AG10803 (cell line): ENCODE results near the gene EDN2.

ENCODE experiments used
- DNase-seq: peaks from one replicate; pipeline ENCODE4 v3.0.0; 2010; ENCODE audit warnings: low read depth
- H3K4me3 ChIP-seq: 2 replicates; pipeline ENCODE4 v1.5.1; 2011; ENCODE audit warnings: mild to moderate bottlenecking, low read length, control low read depth
- TF ChIP-seq, protein P1 (sequence below): conservative IDR thresholded peaks from 2 replicates; pipeline ENCODE4 v1.5.1; 2011; ENCODE audit warnings: mild to moderate bottlenecking, low read length, control low read depth, inconsistent platforms

Gene EDN2

GRCh38 chr1:41482001-41482765, 2.3 kb downstream of the EDN2 start:
- TF ChIP-seq, protein P1, sequence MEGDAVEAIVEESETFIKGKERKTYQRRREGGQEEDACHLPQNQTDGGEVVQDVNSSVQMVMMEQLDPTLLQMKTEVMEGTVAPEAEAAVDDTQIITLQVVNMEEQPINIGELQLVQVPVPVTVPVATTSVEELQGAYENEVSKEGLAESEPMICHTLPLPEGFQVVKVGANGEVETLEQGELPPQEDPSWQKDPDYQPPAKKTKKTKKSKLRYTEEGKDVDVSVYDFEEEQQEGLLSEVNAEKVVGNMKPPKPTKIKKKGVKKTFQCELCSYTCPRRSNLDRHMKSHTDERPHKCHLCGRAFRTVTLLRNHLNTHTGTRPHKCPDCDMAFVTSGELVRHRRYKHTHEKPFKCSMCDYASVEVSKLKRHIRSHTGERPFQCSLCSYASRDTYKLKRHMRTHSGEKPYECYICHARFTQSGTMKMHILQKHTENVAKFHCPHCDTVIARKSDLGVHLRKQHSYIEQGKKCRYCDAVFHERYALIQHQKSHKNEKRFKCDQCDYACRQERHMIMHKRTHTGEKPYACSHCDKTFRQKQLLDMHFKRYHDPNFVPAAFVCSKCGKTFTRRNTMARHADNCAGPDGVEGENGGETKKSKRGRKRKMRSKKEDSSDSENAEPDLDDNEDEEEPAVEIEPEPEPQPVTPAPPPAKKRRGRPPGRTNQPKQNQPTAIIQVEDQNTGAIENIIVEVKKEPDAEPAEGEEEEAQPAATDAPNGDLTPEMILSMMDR: no peak
- no peak for DNase-seq
- H3K4me3 ChIP-seq: no peak overlapping the region

- no peak for DNase-seq
- no peak overlapping the region for H3K4me3 ChIP-seq
- TF ChIP-seq, protein P1: no peak
Measured at GRCh38 chr1:41481109-41481775, 3.2 kb downstream of the EDN2 start.

DNA sequence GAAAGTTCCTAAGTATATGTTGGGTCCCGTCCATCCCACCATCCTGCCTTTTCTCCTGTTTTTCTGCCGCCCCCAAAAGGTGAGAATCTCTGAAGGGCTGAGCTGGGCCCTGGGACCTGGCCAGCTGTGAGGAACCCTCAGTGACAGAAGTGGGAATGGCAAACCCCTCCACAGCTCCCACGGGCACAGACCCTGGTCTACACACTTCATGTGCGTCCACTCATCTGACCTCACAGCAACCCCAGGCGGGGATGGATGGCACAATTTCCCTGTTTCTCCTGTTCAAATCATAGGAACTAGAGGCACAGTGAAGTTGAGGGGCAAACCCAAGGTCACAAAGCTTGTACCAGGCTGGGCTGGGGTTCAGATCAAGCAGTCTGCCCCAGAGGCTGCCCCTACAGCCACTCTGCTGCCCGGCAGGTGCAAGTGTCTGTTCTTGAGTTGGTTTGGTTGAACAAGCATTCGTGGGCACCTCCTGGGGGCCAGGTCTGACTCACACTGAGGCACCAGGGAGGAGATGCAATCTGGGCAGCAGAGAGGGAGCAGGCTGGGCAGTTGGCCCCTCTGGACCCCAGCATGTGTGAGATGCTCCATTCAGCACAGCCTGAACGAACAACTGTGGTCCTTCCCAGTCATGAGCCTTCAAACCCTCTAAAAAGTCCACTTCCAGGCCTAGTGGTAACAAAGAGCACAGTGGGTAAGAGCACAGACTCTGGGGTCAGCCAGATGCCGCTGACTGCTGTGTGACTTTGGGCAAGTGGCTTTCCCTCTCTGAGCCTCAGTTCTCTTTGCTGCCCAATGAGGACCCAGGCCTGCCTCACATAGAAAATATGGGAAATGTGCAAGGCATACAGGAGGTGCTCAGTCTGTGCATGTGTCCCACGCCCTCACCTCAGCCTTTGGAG, 4.0 kb downstream of the EDN2 start:
- no peak for DNase-seq
- TF ChIP-seq, protein P1: no peak
- H3K4me3 ChIP-seq: no peak overlapping the region

DNA sequence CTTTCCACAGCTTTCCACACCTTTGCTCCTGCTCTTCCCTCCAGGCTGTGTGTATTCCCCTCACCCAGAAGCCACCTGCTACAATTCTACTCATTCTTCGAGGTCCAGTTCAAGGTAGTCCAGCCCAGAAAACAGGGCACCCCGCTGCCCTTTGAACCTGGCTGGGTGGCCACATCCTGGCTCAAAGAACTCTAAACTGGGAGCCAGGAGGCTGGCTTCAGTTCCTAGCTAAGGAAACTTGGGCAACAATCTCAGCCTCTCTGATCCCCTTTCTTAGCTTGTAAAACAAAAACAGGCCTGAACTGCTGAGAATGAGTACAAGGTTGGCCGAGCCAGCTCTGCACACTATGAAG, 4.7 kb downstream of the EDN2 start:
- no peak for DNase-seq
- no peak overlapping the region for H3K4me3 ChIP-seq
- TF ChIP-seq, protein P1: no peak

- no peak overlapping the region for H3K4me3 ChIP-seq
- peak; percentile 73 for DNase-seq
- TF ChIP-seq, protein P1: no peak
Measured at GRCh38 chr1:41479000-41479807, 5.3 kb downstream of the EDN2 start.

DNA sequence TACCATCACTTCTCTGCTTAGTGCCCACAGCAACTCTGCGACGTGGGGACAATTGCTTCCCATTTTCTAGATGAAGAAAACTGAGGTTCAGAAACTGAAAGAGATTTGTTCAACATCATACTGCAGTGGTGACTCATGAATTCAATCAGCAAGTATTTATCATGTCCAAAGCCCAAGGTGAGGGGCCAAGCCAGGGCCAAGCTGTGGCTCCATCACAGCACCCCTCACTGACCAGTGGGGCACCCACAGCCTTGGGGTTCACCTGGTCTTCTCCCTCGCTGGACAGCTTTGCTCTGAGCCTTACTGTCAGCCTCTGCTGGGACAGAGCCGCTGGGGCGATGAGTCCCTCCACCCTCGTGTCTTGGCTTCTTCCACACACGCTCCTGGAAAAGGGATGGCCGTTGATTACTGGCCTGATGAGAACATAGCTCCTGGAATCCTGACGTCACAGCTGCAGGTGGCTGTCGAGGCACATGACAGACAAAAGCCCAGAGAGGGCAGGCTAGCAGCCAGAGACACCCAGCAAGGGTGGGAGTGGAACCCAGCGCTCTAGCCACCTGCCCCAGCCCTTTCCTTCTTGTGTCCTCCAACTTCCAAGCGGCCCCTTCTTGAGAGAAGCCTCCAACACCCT, 6.2 kb downstream of the EDN2 start:
- TF ChIP-seq, protein P1: no peak
- H3K4me3 ChIP-seq: no peak overlapping the region
- DNase-seq: no peak
